SKM-1 (cell line): ENCODE results near the gene PCNX3.

ENCODE experiments used
- DNase-seq: peaks from one replicate; lab custom pipeline; 2025; ENCODE audit not compliant: unreplicated experiment; lab: John Stamatoyannopoulos, UW

Gene PCNX3

DNA sequence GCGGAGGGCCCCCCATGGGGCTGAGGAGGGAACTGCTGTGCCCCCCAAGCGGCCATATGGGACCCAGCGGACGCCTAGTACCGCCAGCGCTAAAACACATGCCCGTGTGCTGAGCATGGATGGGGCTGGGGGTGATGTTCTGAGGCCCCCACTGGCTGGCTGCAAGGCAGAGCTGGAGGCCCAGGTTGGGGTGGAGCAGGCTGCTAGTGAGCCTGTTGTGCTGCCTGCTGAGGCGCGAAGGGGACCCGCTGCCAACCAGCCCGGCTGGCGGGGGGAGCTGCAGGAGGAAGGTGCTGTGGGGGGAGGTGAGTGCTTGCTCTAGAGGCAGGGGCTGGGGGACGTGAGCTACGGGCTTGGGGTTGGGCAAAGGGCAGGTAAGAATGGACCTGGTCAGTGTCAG lies 3.2 kb downstream of the PCNX3 start:
- no peak for DNase-seq

DNA sequence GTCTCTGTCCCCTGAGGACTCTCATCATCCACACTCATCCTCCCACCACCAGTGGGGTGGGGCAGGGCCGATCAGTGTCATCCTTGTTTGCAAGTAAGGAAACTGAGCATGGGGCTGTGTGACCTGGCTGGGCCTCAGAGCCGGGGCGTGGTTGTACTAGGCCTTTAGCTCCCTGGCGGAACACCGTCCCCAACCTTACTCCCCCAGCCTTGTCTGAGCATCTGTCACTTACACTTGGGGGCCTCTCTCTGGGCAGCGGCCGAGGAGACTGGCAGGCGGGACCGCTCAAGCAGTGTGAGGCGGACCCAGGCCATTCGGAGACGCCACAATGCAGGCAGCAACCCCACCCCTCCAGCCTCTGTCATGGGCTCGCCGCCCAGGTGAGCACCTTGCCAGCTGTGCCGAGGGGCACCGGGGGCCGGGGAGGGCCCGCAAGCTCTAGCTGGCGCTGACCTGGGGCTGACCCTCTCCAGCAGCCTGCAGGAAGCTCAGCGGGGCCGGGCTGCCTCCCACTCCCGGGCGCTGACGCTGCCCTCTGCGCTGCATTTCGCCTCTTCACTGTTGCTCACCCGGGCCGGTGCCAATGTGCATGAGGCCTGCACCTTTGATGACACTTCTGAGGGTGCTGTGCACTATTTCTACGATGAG lies 3.8 kb downstream of the PCNX3 start:
- DNase-seq: no peak

DNA sequence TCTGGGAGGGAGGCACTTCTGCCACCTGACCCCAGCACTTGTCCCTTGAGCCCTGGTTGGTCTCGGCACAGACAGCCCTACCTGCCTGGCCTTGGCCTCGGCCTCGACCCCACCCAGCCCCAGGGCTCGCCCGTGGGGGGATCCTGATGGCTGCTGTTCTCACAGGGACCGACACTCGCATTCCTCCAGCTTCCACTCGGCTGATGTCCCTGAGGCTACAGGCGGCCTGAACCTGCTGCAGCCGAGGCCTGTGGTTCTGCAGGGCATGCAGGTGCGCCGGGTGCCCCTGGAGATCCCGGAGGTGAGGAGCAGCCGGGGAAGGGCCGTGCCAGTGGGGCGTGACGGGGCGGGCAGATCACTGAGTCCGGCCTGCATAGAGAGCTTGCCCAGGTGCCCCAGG lies 5.1 kb downstream of the PCNX3 start:
- no peak for DNase-seq

DNA sequence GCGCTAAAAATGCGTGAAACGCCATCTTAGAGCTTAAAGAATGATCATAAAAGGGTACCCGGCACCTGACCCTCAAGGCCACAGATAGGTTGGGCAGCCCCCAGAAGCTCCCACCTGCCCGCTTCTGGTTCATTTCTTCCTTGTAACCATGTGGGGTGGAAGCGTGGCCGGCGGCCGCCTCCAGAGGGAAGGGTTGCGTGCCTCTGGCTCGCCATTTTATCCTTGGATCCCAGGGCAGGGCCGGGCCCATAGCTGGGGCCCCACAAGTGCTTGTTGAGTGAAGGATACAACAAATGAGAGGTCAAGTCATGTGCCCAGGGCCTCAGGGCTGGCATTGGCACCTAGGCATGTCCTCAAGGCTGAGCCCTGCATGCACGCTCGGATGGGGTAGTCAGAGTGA lies 5.9 kb downstream of the PCNX3 start:
- DNase-seq: no peak

DNA sequence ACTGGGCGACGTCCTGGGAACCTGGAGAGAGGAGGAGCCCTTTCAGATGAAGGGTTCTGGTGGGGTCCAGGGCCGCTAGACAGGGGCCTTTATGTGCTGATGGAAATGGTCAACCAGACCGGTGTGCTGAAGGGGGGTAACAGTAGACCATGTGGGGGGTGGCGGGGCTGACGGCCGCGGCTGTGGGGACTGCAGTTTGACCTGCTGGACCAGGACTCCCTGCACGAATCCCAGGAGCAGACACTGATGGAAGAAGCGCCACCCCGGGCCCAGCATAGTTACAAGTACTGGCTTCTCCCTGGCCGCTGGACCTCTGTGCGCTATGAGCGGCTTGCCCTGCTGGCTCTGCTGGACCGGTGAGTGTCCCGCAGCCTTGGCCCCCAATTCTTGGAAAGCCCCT lies 6.4 kb downstream of the PCNX3 start:
- DNase-seq: no peak

DNA sequence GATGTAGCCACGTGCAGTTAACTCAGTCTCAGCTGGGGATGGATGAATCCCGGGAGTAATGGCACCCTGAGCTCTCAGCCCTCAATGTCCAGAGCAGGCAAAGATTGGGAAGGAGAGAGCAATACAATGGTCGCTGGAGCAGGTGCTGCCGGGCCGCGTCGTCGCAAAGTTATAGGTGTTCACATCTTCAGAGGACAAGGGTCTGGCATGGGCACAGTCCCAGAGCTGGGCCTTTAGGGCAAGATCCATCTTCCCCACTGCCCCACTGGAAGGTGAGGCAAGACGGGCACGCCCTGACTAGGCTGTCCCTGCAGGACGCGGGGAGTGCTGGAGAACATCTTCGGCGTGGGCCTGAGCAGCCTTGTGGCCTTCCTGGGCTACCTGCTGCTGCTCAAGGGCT lies 7.6 kb downstream of the PCNX3 start:
- no peak for DNase-seq

DNA sequence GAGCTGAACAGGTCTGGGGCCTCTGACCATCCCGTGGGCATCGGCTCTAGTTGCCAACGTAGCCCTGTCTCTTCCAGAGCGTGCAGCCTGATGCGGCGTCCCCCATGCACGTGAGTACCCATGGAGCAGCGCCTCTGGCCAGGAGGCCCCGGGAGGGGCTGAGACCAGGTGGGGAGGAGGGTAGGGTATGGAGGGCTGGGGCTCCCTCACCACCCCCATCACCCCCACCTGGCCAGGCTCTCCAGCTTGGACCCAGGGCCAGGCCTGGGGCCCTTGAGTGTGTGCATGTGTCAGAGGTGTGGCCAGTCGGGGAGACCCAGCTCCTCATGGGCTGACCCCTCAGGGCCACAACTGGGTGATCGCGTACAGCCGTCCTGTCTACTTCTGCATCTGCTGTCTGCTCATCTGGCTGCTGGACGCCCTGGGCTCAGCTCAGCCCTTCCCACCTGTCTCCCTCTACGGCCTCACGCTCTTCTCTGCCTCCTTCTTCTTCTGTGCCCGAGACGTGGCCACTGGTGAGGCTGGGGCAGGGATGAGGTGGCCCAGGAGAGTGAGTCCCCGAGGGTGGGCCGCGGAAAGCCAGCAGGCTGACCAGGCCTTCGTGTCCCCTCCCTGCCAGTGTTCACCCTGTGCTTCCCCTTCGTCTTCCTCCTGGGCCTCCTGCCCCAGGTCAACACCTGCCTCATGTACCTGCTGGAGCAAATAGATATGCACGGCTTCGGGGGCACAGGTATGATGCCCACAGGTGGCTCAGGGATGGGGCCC lies 8.5 kb downstream of the PCNX3 start:
- DNase-seq: no peak

DNA sequence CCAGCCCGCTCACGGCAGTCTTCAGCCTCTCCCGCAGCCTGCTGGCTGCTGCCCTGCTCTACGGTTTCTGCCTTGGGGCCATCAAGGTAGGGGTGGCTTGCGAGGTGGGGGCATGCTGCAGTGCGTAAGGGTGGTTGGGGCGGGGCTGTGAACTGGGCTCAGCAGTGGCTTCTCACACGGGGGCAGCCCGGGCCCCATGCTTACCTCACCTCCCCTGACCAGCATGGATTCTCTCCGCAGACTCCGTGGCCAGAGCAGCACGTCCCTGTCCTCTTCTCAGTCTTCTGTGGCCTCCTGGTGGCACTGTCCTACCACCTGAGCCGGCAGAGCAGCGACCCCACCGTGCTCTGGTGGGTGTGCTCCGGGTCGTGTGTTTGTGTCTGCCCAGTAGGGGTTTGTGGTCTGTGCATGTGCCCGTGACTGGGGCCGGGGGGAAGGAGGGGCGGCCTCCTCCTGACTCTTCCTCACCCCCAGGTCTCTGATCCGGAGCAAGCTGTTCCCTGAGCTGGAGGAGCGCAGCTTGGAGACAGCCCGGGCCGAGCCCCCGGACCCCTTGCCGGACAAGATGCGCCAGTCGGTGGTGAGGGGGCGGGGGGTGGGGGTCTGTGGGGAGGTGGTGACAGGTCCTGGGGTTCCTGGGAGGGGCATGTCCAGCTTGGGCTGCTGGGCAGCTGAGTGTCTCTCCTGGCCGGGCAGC lies 9.5 kb downstream of the PCNX3 start:
- no peak for DNase-seq

DNA sequence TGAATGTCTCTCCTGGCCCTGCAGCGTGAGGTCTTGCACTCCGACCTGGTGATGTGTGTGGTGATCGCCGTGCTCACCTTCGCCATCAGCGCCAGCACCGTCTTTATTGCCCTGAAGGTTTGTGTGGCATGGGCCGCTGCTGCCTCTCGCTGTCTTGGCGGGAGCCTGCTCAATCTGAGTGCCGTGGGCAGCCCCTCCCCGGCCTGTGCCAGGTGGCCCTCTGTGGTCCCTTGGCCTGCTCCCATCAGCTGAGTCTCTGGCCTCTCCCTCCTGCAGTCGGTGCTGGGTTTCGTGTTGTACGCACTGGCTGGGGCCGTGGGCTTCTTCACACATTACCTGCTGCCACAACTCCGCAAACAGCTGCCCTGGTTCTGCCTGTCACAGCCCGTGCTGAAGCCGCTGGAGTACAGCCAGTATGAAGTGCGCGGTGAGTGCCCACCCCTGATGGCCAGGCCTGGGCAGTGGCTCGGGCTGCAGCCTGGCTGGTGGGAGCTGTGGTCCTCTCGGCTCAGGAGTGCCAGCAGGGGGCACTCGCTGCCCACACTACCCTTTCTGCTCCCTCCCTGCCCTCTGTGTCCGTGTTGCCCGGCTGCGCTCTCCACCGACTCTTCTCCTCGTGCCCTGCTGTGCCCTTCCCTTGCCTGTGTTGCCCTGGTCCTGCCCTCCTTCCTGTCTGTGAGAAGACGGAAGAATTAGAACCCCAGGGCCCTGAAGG lies 10.2 kb downstream of the PCNX3 start:
- peak; percentile 7 for DNase-seq

DNA sequence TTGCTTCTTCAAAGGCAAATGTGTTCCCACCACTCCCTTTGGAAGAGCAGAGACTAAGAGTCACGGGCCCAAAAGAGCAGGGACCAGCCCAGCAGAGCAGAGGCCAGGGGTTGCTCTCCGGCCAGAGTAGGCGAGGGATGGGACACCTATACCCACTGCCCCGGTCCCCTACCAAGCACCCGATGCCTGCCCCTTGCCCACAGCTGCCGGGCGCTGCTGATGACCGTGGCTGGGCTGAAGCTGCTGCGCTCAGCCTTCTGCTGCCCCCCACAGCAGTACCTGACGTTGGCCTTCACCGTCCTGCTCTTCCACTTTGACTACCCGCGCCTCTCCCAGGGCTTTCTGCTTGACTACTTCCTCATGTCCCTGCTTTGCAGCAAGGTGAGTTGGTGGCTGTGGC lies 11.6 kb downstream of the PCNX3 start:
- DNase-seq: no peak

DNA sequence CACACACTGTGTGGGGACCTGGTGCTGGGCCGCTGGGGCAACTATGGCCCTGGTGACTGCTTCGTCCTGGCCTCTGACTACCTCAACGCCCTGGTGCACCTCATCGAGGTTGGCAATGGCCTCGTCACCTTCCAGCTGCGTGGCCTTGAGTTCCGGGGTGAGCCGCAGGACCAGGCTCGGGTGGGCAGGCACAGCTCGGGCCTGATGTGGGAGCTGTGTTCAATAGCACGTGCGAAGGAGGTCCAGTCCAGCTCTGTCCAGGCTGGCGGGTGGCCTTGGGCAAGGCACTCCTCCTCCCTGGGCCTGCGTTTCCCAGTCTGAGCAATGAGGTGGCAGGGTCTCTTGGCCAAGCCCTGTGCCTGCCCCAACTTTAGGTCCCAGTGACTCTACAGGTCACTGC lies 14.0 kb downstream of the PCNX3 start:
- no peak for DNase-seq

DNA sequence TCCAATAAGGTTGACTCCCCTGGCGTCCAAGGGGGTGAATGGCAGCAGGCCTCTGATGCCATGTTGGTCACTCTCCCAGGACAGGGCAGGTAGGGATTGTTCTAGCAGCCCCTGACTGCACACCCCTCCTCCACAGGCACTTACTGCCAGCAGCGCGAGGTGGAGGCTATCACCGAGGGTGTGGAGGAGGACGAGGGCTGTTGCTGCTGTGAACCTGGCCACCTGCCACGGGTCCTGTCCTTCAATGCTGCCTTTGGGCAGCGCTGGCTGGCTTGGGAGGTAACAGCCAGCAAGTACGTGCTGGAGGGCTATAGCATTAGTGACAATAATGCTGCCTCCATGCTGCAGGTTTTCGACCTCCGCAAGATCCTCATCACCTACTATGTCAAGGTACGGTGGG lies 14.6 kb downstream of the PCNX3 start:
- no peak for DNase-seq

DNA sequence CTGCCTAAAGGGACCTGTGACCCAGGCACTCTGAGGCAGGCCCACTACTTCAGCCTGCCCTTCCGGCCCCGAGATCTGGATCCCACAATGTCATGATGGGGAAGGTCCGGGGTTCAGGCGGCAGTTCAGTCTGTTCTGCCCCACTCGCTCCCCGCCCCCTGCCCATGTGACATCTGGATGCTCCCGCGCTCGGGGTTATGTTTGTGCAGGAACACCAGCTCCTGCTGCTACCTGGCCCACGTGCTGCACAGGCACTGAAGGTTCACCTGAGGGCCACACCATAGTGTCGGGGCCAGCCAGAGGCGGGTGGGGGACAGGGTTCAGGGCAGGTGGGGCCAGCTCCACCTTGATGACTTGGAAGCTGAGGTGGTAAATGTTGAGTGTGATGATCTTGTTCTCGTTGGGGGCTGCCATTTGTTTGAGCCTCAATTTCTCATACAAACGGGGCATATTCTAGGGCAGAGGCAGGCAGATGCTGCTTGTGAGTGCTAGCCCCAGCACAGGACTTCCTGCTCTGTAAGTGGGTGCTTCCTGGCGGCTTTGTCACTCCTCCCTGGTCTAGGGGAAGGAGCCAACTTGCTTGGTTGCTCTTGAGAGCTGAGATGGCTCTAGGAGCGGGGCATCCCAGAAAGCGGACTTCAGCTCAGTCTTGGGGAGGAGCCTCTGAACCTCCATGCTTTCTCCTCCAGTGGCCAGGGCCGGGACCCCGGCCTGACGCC lies 18.0 kb downstream of the PCNX3 start:
- DNase-seq: no peak

DNA sequence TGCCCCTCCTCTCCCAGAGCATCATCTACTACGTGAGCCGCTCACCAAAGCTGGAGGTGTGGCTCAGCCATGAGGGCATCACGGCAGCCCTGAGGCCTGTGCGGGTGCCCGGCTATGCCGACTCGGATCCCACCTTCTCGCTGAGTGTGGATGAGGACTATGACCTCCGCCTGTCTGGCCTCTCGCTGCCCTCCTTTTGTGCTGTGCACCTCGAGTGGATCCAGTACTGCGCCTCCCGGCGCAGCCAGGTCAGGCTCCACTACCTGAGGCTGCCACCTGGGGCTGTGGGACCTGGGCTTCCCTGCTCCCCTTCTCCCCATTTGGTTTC lies 18.5 kb downstream of the PCNX3 start:
- no peak for DNase-seq

DNA sequence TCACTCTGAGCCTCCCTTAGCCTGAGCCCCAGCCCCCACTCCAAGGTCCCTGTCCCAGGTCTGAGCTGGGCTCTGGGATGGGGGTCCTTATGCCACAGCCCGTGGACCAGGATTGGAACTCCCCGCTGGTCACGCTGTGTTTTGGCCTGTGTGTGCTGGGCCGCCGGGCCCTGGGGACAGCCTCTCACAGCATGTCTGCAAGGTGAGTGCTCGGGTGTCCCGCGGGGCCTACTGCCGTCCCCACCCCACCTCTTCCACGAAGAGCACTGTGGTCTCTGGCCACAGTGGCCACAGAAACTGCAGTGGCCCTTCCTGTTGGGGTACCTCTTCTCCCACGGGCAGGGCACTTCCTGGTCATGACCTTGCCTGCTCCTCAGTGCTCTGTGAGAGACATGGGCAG lies 18.9 kb downstream of the PCNX3 start:
- no peak for DNase-seq

DNA sequence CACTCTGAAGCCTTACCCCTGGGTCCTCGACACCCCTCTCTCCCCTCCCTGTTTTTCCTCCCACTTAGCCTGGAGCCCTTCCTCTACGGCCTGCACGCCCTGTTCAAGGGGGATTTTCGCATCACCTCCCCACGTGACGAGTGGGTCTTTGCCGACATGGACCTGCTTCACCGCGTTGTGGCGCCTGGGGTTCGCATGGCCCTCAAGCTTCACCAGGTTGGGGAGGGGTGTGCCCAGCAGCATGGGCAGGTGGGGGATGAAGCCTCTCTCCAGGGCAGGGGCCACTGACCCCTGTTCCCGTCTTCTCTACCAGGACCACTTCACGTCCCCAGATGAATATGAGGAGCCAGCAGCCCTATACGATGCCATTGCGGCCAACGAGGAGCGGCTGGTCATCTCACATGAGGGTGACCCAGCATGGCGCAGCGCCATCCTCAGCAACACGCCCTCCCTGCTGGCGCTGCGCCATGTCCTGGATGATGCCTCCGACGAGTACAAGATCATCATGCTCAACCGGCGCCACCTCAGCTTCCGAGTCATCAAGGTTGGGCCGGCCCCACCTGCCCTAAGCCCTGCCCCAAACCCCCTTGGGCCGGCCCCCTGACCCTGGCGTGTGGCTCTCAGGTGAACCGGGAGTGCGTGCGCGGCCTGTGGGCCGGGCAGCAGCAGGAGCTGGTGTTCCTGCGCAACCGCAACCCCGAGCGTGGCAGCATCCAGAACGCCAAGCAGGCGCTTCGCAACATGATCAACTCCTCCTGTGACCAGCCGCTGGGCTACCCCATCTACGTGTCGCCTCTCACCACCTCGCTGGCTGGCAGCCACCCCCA lies 19.5 kb downstream of the PCNX3 start:
- DNase-seq: no peak

DNA sequence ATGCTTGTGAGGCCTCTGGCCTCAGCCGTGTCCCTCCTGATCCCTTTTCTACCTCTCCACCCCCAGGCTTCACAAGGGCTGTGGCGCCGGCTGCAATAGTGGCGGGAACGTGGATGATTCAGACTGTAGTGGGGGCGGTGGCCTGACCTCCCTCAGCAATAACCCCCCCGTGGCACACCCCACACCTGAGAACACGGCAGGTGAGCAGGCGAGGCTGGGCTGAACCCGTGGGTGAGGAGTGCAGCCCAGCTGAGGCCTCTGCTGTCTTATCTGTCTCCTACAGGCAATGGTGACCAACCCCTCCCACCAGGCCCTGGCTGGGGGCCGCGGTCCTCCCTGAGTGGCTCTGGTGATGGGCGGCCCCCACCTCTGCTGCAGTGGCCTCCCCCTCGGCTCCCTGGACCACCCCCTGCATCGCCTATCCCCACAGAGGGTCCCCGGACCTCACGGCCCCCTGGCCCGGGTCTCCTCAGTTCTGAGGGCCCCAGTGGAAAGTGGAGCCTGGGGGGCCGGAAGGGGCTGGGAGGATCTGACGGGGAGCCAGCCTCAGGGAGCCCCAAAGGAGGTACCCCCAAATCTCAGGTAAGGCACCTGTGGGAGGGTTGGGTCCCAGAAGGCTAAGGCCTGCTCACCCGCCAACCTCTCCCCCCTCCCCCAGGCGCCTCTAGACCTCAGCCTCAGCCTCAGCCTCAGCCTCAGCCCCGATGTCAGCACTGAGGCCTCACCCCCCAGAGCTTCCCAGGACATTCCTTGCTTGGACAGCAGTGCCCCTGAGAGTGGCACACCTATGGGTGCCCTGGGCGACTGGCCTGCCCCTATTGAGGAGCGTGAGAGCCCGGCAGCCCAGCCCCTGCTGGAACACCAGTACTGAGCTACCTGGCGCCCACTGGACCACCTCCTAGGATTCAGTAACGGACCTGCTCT lies 20.8 kb downstream of the PCNX3 start:
- DNase-seq: no peak

DNA sequence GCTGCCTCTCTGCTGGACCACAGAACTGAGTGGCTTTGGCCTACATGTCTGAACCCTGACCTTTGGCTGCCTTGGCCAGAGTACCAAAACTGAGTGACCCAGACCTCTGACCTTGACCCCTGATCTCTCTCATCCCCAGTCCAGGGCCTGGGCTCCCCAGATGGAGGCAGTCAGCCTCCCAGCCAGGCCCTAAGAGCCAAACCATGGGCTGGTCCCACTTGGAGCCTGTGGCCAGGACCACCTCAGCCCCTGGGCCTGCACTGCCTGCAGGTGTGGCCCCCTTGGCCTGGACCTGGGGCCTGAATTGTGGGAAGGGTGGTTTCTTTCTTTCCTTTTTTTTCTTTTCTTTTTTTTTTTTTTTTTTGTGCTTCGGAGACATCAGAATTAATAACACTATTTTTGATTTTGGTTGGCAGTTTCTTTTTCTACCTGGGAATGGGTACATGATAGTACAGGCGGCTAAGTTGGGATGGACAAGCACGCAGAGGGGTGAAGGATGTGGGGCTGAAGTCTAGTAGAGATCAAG lies 21.5 kb downstream of the PCNX3 start:
- no peak for DNase-seq

DNA sequence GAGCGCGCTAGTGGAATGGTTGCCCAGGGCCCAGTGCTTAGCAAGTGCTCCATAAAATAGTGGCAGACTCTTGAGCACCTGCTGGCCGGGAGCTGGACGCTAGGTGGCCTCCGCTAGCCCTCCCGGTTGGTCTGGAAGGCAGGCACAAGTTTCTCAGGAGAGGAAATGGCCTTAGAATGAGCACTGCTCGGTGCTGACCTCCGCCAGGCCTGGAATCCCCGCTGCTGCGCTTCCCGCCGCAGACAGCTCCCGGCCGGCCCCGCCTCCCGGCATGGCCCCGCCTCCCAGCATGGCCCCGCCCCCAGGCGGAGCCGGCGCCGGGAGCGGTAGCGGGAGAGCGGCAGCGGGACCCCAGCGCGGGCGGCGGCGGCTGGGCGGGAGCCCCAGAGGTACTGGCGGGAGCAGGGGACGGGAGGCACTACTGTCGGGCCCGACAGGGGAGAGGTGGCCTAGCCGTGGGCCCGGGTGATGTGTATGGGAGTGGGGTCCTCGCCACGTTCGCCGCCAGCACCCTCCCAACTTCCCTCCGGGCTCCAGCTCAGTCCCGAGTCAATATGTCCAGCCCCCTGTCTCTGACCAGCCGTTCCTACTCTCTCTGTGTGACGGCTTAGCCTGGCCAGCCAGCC lies 22.3 kb downstream of the PCNX3 start, which contains the start of gene SIPA1:
TSS of gene SIPA1 (plus strand) at position 308 of the 626 bp plus-strand sequence. CDS start 2,821 bp downstream, outside the sequence.
- DNase-seq: peak; percentile 35
